ENCODE data around the gene IL17RD. TPM values are rescaled to one million over a fixed set of nuclear protein-coding genes. Genes with fewer than 3 reads are reported as not detected.

IL17RD gene
- total RNA-seq, 1 donor from 2014 or later: not detected

- Mint-ChIP-seq H3K9me3 (no peaks in the 10 kb centered on the region), H3K4me3 (no peak overlapping the region), H3K27ac (no peak overlapping the region), H3K27me3 (peaks cover 2% of the 10 kb centered on the region), H3K36me3 (ENCODE audit: low read depth) (no peaks in the 10 kb centered on the region), H3K4me1 (no peaks in the 10 kb centered on the region)
- DNase-seq: no peak
- TF ChIP-seq CTCF (IDR thresholded peaks at IDR 0.05): peak; percentile 84
- ChIA-PET POLR2A (no interaction called here), CTCF (interaction anchor here (0.7 to 2.8 kb wide), 12 partner anchors 10 to 810 kb away, joined by 3 to 13 read pairs (median 3); no protein-coding TSS in a partner anchor)
- intact Hi-C loops (cut with micrococcal nuclease): loop anchor here (1.0 to 5.0 kb wide), 3 partner anchors 334 to 811 kb away; partner anchors contain the start of gene PDE12
- ATAC-seq (ENCODE audit: low read depth): peak; percentile 88
Observed at GRCh38 chr3:57100046-57100695, 65.0 kb downstream of the IL17RD start.

DNA sequence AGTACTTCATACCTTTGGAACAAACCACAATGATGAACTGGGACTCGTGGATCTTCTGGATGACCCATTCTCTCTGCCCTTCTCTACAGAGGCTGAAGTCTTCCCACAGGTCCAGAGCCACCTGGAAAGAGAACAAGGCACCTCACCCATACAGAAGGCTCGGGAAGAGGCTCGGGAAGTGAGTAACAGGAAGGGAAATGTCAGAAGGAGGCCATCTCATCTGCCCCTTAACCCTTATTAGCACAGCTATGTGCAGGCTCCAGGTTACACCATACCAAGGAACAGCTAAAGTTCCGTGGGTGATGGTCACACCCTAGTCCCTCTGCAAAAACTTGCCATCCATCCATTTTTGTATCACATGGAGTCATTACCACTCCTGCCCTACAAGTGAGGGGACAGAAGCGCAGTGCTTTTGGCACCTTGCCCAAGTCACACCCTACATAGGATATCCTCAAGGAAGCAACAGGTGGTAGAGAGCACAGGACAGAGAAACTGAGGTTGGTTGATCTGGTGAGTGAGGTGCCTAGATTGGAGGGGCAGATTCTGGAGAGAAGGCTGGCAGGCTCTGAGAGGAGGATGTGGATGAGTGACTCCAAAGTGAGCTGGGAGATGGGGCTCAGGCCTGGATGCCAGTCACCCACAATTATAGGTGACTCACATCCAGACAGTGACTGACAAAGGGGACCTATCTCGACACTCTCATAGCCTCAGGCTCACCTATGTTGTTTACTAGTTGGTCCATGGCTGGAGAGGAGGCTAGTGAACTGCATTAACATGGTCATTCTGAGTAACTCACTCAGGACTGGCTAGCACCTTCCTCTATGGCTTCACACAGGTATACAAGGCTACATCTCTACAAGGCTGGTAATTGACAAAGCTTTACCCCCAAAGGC lies 66.5 kb downstream of the IL17RD start:
- Mint-ChIP-seq H3K27ac (no peak overlapping the region), H3K36me3 (ENCODE audit: low read depth) (no peaks in the 10 kb centered on the region), H3K27me3 (peaks cover 5% of the 10 kb centered on the region), H3K4me1 (peaks cover 4% of the 10 kb centered on the region), H3K4me3 (no peak overlapping the region), H3K9me3 (no peaks in the 10 kb centered on the region)
- ATAC-seq (ENCODE audit: low read depth) (no peak), DNase-seq (no peak)
- ChIA-PET CTCF (interaction anchor here (0.6 kb wide), 1 partner anchor 44 kb away, joined by 3 read pairs; no protein-coding TSS in a partner anchor), POLR2A (no interaction called here)
- no peak for TF ChIP-seq CTCF (IDR thresholded peaks at IDR 0.05)
- intact Hi-C loops (cut with micrococcal nuclease): loop anchor here (10.0 kb wide), 1 partner anchor 394 kb away; no protein-coding TSS in a partner anchor

- ChIA-PET POLR2A (no interaction called here), CTCF (no interaction called here)
- no peaks in the 10 kb centered on the region for H3K9me3 Mint-ChIP-seq
- H3K4me1 Mint-ChIP-seq: peaks cover 4% of the 10 kb centered on the region
- DNase-seq (no peak), ATAC-seq (ENCODE audit: low read depth) (no peak)
- no peak for TF ChIP-seq CTCF (IDR thresholded peaks at IDR 0.05)
- peaks cover 5% of the 10 kb centered on the region for H3K27me3 Mint-ChIP-seq
- H3K4me3 Mint-ChIP-seq: no peak overlapping the region
- H3K27ac Mint-ChIP-seq: no peak overlapping the region
- intact Hi-C loops (cut with micrococcal nuclease): loop anchor here (10.0 kb wide), 1 partner anchor 393 kb away; no protein-coding TSS in a partner anchor
- no peaks in the 10 kb centered on the region for H3K36me3 Mint-ChIP-seq (ENCODE audit: low read depth)
Observed at GRCh38 chr3:57097536-57097935, 67.6 kb downstream of the IL17RD start.

- DNase-seq: no peak
- no peak overlapping the region for H3K27ac Mint-ChIP-seq
- no peak overlapping the region for H3K4me3 Mint-ChIP-seq
- CTCF ChIA-PET: interaction anchor here (0.9 to 2.5 kb wide), 4 partner anchors 15 to 100 kb away, joined by 3 to 20 read pairs (median 4); no protein-coding TSS in a partner anchor
- TF ChIP-seq CTCF (IDR thresholded peaks at IDR 0.05): no peak
- POLR2A ChIA-PET: interaction anchor here (0.5 kb wide), 1 partner anchor 13 kb away, joined by 3 read pairs; no protein-coding TSS in a partner anchor
- no peaks in the 10 kb centered on the region for H3K9me3 Mint-ChIP-seq
- H3K36me3 Mint-ChIP-seq (ENCODE audit: low read depth): no peaks in the 10 kb centered on the region
- no peak for ATAC-seq (ENCODE audit: low read depth)
- H3K4me1 Mint-ChIP-seq: peaks cover 4% of the 10 kb centered on the region
- intact Hi-C loops (cut with micrococcal nuclease): loop anchor here (10.0 kb wide), 1 partner anchor 391 kb away; no protein-coding TSS in a partner anchor
- peaks cover 3% of the 10 kb centered on the region for H3K27me3 Mint-ChIP-seq
Observed at GRCh38 chr3:57095363-57095762, 69.8 kb downstream of the IL17RD start.

Measured in activated B cell treated with CpG ODN at 0.5 μM for 24 hours (primary cell).